ENCODE data around the gene ANKK1. TPM values are rescaled to one million over a fixed set of nuclear protein-coding genes. Genes with fewer than 3 reads are reported as not detected.

Gene ANKK1
- total RNA-seq, 1 donor from 2014 or later: 0.60 TPM

DNA sequence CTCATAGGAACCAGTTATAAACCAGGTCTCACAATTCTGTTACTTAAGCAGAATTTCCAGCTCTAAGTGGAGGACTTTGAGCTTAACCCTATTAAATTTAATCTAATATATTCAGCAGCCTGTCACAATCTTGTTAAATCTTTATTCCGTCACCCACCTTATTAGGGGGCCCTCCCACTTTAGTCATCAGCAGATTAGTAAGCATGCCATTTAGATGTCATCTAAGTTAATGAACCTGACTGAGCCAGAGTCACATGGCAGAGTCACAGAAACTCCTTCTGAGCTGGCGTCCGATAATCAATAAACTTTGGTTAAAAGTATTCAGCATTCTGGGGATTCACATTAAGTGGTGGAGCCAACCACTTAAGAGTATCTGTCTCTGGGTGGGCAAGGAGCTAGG, 38.1 kb upstream of the ANKK1 start:
- Mint-ChIP-seq H3K4me3 (no peak overlapping the region), H3K36me3 (ENCODE audit: low read depth) (peaks cover 72% of the 10 kb centered on the region), H3K27me3 (no peaks in the 10 kb centered on the region), H3K9me3 (peaks cover 5% of the 10 kb centered on the region), H3K4me1 (no peaks in the 10 kb centered on the region), H3K27ac (no peak overlapping the region)
- DNase-seq: no peak
- intact Hi-C loops (cut with micrococcal nuclease): no loop called here
- TF ChIP-seq, protein P1, sequence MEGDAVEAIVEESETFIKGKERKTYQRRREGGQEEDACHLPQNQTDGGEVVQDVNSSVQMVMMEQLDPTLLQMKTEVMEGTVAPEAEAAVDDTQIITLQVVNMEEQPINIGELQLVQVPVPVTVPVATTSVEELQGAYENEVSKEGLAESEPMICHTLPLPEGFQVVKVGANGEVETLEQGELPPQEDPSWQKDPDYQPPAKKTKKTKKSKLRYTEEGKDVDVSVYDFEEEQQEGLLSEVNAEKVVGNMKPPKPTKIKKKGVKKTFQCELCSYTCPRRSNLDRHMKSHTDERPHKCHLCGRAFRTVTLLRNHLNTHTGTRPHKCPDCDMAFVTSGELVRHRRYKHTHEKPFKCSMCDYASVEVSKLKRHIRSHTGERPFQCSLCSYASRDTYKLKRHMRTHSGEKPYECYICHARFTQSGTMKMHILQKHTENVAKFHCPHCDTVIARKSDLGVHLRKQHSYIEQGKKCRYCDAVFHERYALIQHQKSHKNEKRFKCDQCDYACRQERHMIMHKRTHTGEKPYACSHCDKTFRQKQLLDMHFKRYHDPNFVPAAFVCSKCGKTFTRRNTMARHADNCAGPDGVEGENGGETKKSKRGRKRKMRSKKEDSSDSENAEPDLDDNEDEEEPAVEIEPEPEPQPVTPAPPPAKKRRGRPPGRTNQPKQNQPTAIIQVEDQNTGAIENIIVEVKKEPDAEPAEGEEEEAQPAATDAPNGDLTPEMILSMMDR (IDR thresholded peaks at IDR 0.05): no peak
- ChIA-PET POLR2A (no interaction called here), CTCF (no interaction called here)
- ATAC-seq (ENCODE audit: low read depth): no peak

DNA sequence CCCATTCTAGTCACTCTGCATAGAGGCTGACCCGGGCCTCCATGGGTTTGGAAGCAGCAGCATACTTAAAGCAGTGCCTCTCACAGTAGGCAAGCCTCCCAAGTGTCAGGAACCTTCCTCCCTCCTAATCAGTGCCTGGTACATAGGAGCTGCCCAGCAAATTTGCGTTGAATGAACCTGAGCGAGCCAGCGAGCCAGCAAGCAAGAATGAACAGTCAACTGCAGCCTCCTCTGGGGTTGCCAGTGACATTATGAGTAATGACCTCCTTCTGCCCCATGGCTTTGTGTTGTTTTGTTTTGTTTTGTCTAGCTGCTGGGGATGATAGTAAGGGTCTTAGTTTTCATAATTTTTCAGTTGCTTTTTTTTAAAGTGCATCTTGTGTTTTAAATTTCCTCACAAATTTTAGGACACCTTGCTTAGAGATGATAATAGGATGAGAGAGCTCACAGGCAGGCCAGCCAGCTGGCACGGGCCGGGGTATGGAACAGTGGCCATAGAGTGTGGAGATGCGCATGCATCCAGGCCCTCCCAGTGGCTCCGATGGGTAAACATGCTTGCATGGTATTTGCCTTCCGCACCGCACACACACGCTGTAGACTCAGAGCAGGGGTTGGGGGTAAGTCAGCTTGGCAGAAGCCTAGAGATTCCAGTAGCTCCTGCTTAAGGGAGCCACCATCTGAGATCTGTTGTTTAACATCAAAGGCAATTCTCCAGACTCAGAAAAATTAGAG, 37.1 kb upstream of the ANKK1 start:
- H3K4me3 Mint-ChIP-seq: no peak overlapping the region
- intact Hi-C loops (cut with micrococcal nuclease): no loop called here
- peaks cover 78% of the 10 kb centered on the region for H3K36me3 Mint-ChIP-seq (ENCODE audit: low read depth)
- POLR2A ChIA-PET: no interaction called here
- ATAC-seq (ENCODE audit: low read depth) (no peak), DNase-seq (no peak)
- H3K27me3 Mint-ChIP-seq: no peaks in the 10 kb centered on the region
- H3K9me3 Mint-ChIP-seq: peaks cover 14% of the 10 kb centered on the region
- TF ChIP-seq, protein P1 (IDR thresholded peaks at IDR 0.05): no peak
- CTCF ChIA-PET: no interaction called here
- no peaks in the 10 kb centered on the region for H3K4me1 Mint-ChIP-seq
- no peak overlapping the region for H3K27ac Mint-ChIP-seq

DNA sequence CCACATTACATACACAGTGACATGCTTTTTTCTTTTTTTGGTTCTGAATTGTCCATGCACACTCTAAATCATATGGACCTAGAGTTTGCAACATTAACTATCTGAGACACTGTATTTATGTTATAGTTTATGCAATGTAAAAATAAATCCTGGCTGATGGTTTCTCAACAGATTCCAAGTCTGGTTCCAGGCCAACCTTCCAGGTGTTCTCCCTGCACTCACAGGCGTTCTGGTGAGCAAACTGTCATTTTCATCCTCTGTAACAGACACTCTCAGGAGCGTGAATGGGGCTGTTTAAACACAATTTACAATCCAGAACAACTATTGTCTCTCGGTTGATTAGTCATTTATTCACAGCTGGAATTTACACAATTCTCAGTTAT, 36.5 kb upstream of the ANKK1 start:
- Mint-ChIP-seq H3K27ac (no peak overlapping the region), H3K27me3 (no peaks in the 10 kb centered on the region), H3K4me3 (no peak overlapping the region), H3K36me3 (ENCODE audit: low read depth) (peaks cover 80% of the 10 kb centered on the region), H3K9me3 (peaks cover 20% of the 10 kb centered on the region), H3K4me1 (no peaks in the 10 kb centered on the region)
- TF ChIP-seq, protein P1 (IDR thresholded peaks at IDR 0.05): no peak
- ChIA-PET CTCF (no interaction called here), POLR2A (no interaction called here)
- intact Hi-C loops (cut with micrococcal nuclease): no loop called here
- DNase-seq (no peak), ATAC-seq (ENCODE audit: low read depth) (no peak)

DNA sequence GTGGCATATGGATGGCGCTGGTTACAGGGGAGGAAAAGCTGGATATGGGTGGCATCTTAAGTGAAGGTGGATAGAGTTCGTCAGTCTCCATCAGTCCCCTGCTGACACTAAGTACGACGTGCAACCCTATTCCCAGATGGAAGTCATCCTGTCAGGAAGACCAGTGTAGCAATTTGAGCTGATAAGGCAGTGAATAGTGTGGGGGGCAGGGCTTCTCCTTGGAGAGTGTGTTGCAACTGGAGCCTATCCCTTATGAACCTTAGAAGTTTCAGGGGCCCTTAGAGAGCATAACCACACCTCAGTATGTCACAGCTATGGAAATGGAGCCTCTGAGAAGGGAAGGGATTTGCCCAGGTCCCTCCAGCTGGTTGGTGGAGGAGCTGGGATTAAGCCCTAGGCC, 36.1 kb upstream of the ANKK1 start:
- ChIA-PET POLR2A (no interaction called here), CTCF (no interaction called here)
- no peak overlapping the region for H3K27ac Mint-ChIP-seq

DNA sequence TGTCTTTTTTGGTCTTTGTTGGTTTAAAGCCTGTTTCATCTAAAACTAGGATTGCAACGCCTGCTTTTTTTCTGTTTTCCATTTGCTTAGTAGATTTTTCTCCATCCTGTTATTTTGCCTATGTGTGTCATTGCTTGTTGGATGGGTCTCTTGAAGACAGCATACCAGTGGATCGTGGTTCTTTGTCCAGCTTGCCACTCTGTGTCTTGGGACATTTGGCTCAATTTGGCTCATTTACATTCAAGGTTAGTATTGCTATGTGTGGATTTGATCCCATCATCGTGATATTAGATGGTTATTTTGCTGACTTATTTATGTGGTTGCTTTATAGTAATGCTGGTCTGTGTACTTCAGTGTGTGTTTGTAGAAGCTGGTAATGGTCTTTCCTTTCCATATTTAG, 31.4 kb upstream of the ANKK1 start:
- H3K4me3 Mint-ChIP-seq: no peak overlapping the region
- H3K9me3 Mint-ChIP-seq: peaks cover 28% of the 10 kb centered on the region
- ATAC-seq (ENCODE audit: low read depth): no peak
- H3K27me3 Mint-ChIP-seq: no peaks in the 10 kb centered on the region
- DNase-seq: no peak
- ChIA-PET CTCF (no interaction called here), POLR2A (no interaction called here)
- TF ChIP-seq, protein P1 (IDR thresholded peaks at IDR 0.05): no peak
- intact Hi-C loops (cut with micrococcal nuclease): no loop called here
- H3K4me1 Mint-ChIP-seq: no peaks in the 10 kb centered on the region
- peaks cover 93% of the 10 kb centered on the region for H3K36me3 Mint-ChIP-seq (ENCODE audit: low read depth)
- no peak overlapping the region for H3K27ac Mint-ChIP-seq

More for the DNA sequence above, 36.1 kb upstream of the ANKK1 start:
- intact Hi-C loops (cut with micrococcal nuclease): no loop called here
- DNase-seq: no peak
- ATAC-seq (ENCODE audit: low read depth): no peak
- peaks cover 21% of the 10 kb centered on the region for H3K9me3 Mint-ChIP-seq
- TF ChIP-seq, protein P1 (IDR thresholded peaks at IDR 0.05): no peak
- no peak overlapping the region for H3K4me3 Mint-ChIP-seq
- no peaks in the 10 kb centered on the region for H3K27me3 Mint-ChIP-seq
- H3K4me1 Mint-ChIP-seq: no peaks in the 10 kb centered on the region
- H3K36me3 Mint-ChIP-seq (ENCODE audit: low read depth): peaks cover 84% of the 10 kb centered on the region

Data from activated B cell treated with CpG ODN at 0.5 μM for 24 hours (primary cell).